ENCODE results near the gene PTPN1.

Gene PTPN1

GRCh38 chr20:50624351-50625016 is 114.3 kb downstream of the PTPN1 start:
- H3K4me2 ChIP-seq (ENCODE audit: low read length), result no peak overlapping the region

GRCh38 chr20:50625986-50626677 is 115.9 kb downstream of the PTPN1 start:
- H3F3A ChIP-seq (ENCODE audit: control insufficient read depth, insufficient read depth), result no peaks in the 10 kb centered on the region
- peaks cover 2% of the 10 kb centered on the region; the same call in 1 of the 2 replicates for H3K9me3 ChIP-seq (ENCODE audit: control insufficient read depth, insufficient read depth, low read length)
- H4K20me1 ChIP-seq (ENCODE audit: control insufficient read depth, insufficient read depth, low read depth, low read length), result no peaks in the 10 kb centered on the region
- no peak overlapping the region for H3K27ac ChIP-seq (ENCODE audit: low read depth, low read length)
- no peak overlapping the region for H3K4me2 ChIP-seq (ENCODE audit: low read length)
- no peak overlapping the region for H3K4me3 ChIP-seq (ENCODE audit: low read length)
- H3K27me3 ChIP-seq (ENCODE audit: control insufficient read depth, low read length), result peaks cover 12% of the 10 kb centered on the region
- TF ChIP-seq EZH2phosphoT487 (IDR thresholded peaks at IDR 0.05; ENCODE audit: borderline replicate concordance, low read length) (no peak), CTCF (IDR thresholded peaks at IDR 0.05; ENCODE audit: low read depth, low read length, poor library complexity, severe bottlenecking) (peak; percentile 56)
- H3K79me2 ChIP-seq (ENCODE audit: control insufficient read depth, low read length), result no peaks in the 10 kb centered on the region
- no peaks in the 10 kb centered on the region for H3K36me3 ChIP-seq (ENCODE audit: control insufficient read depth, low read length)
- no peaks in the 10 kb centered on the region for H3K9me2 ChIP-seq (replicated peaks; ENCODE audit: control insufficient read depth, low read length)
- no peaks in the 10 kb centered on the region for H3K4me1 ChIP-seq (ENCODE audit: control insufficient read depth, low read length)

More at GRCh38 chr20:50624351-50625016, 114.3 kb downstream of the PTPN1 start:
- peaks cover 3% of the 10 kb centered on the region; the same call in 1 of the 2 replicates for H3K9me3 ChIP-seq (ENCODE audit: control insufficient read depth, insufficient read depth, low read length)
- no peak for TF ChIP-seq CTCF (IDR thresholded peaks at IDR 0.05; ENCODE audit: low read depth, low read length, poor library complexity, severe bottlenecking)
- no peak for TF ChIP-seq EZH2phosphoT487 (IDR thresholded peaks at IDR 0.05; ENCODE audit: borderline replicate concordance, low read length)
- H3K79me2 ChIP-seq (ENCODE audit: control insufficient read depth, low read length), result no peaks in the 10 kb centered on the region
- H3K9me2 ChIP-seq (replicated peaks; ENCODE audit: control insufficient read depth, low read length), result no peaks in the 10 kb centered on the region
- no peaks in the 10 kb centered on the region for H3K36me3 ChIP-seq (ENCODE audit: control insufficient read depth, low read length)
- H3K27me3 ChIP-seq (ENCODE audit: control insufficient read depth, low read length), result peaks cover 12% of the 10 kb centered on the region
- H3K4me3 ChIP-seq (ENCODE audit: low read length), result no peak overlapping the region
- H3K4me1 ChIP-seq (ENCODE audit: control insufficient read depth, low read length), result no peaks in the 10 kb centered on the region
- no peaks in the 10 kb centered on the region for H4K20me1 ChIP-seq (ENCODE audit: control insufficient read depth, insufficient read depth, low read depth, low read length)
- H3F3A ChIP-seq (ENCODE audit: control insufficient read depth, insufficient read depth), result no peaks in the 10 kb centered on the region
- no peak overlapping the region for H3K27ac ChIP-seq (ENCODE audit: low read depth, low read length)

- no peaks in the 10 kb centered on the region for H3K4me1 ChIP-seq (ENCODE audit: control insufficient read depth, low read length)
- H3K9me3 ChIP-seq (ENCODE audit: control insufficient read depth, insufficient read depth, low read length), result no peaks in the 10 kb centered on the region
- no peaks in the 10 kb centered on the region for H3K9me2 ChIP-seq (replicated peaks; ENCODE audit: control insufficient read depth, low read length)
- peaks cover 12% of the 10 kb centered on the region for H3K27me3 ChIP-seq (ENCODE audit: control insufficient read depth, low read length)
- no peak overlapping the region for H3K27ac ChIP-seq (ENCODE audit: low read depth, low read length)
- no peaks in the 10 kb centered on the region for H3K79me2 ChIP-seq (ENCODE audit: control insufficient read depth, low read length)
- H3K36me3 ChIP-seq (ENCODE audit: control insufficient read depth, low read length), result no peaks in the 10 kb centered on the region
- no peak overlapping the region for H3K4me2 ChIP-seq (ENCODE audit: low read length)
- TF ChIP-seq EZH2phosphoT487 (IDR thresholded peaks at IDR 0.05; ENCODE audit: borderline replicate concordance, low read length) (no peak), CTCF (IDR thresholded peaks at IDR 0.05; ENCODE audit: low read depth, low read length, poor library complexity, severe bottlenecking) (no peak)
- H4K20me1 ChIP-seq (ENCODE audit: control insufficient read depth, insufficient read depth, low read depth, low read length), result no peaks in the 10 kb centered on the region
- H3K4me3 ChIP-seq (ENCODE audit: low read length), result no peak overlapping the region
- no peaks in the 10 kb centered on the region for H3F3A ChIP-seq (ENCODE audit: control insufficient read depth, insufficient read depth)
Measured at GRCh38 chr20:50627747-50628146, 117.6 kb downstream of the PTPN1 start.

Data from DOHH2 (cell line).